ENCODE results near the gene DLG5.

DNA sequence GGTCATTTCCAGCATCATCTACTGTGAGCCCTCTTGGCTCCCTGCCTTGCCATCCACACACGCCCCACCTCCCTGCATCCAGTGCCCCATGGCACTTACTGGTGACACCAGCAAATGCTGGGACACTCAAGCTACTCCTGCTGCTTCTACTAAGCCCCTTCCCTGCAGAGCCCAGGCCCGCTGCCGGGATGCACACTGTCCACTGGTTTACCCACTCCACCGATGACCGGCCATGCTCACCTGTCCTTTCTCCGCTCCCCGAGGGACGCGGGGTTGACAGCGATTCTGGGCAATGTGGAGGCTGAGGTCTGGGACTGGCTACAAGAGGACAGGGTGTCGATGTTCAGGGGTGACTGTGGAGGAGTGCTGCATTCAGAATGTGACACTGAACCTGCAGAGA is 110.2 kb downstream of the DLG5 start:
- TF ChIP-seq POLR2AphosphoS5 (IDR thresholded peaks at IDR 0.05; ENCODE audit: low read depth, low read length) (no peak), REST (IDR thresholded peaks at IDR 0.05; ENCODE audit: insufficient read depth in 1 of 2, low read depth in 2 of 2, low read length in 2 of 2) (no peak)

Measured in PFSK-1 (cell line).